Measurements from ENCODE around the gene NMD3.

The NMD3 gene

DNA sequence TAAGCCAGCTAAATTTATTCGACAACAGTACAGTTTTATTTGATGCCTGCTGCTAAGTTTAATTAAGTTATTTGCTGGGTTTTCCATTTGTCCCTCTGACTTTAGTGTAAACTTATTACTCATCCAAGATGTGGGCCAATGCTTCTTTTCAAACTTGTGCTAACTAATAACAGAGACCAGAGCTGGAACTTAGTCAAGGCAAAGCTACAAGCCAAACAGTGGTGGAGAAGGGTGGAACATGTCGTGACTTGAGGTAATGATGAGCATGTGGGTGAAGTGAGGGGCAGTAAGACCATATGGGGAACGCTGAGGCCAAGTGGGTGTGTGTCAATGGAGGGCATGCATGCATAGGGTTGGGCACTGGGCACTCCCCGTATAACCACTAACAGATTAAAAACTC, 63.9 kb downstream of the NMD3 start:
- no peak for DNase-seq

GRCh38 chr3:161289174-161289573, 68.1 kb downstream of the NMD3 start:
- DNase-seq: no peak

GRCh38 chr3:161291191-161291901, 70.2 kb downstream of the NMD3 start:
- DNase-seq: no peak

- DNase-seq: no peak
Measured at GRCh38 chr3:161293381-161293780, 72.3 kb downstream of the NMD3 start.

- DNase-seq: no peak
Measured at GRCh38 chr3:161295325-161295724, 74.2 kb downstream of the NMD3 start.

- no peak for DNase-seq
Measured at GRCh38 chr3:161296814-161297213, 75.7 kb downstream of the NMD3 start.

Measured in NCI-H1436 (cell line).